Pons (tissue), 1 donor: ENCODE data around the gene USP47.

Source experiments
- DNase-seq: peaks from one replicate; pipeline ENCODE4 v3.0.0-alpha.2; 2016; ENCODE audit warnings: low spot score

Gene USP47

DNA sequence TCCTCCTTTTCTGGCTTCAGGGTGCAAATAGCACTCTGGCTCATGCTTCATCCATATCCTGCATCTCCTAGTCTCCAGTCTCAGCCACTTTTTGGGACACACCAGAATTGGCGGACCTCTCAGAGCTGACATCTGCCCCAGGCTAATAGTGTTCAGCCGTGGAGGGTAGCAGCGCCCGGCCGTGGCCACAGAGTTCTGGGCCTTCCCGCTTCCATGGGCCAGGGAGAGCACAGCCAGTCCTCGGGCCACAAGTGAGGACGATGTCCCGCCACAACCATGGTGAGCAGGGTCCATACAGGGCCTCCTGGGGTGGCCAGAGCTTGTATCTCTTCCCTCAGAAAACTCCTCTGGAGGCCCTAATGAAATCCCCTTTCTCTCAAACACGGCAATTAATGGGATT is 140.7 kb downstream of the USP47 start:
- no peak for DNase-seq

DNA sequence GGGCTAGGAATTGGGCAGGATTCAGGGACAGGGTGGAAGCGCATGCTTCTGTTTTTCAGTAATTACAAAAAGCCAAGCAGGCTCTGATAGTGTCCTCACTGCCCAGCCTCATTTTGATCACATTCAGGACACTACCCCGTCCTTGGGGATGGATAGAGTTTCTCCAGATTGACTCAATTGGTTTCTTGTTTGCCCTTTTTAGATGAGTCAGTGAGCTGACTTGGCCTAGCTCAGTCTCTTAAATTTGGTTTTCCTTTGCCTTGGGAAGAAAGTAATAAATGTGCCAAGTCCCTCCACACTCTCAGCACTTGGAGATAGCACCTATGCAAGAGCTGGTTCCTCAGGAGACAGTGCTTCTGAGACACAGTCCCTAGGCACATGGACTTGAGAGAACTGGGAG is 141.2 kb downstream of the USP47 start:
- DNase-seq, result no peak

DNA sequence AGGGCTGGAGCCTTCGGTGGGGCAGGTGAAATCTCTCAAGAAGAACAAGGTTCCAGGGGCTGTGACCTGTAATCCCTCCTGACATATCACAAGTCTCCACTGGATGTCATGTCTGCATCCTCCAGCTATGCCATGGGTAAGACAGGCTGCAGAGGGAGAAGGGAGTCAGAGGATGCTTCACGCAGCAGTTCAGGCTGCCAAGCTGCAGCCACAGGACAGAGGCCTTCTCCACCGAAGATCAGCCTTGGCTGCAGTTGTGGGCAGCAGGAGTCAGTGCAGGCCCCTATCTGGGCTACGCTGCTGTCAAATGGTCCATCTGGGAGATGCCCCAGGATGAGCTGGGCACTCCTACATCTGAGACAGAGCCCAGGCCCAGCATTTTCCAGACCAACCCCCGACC is 141.7 kb downstream of the USP47 start:
- DNase-seq, result no peak

DNA sequence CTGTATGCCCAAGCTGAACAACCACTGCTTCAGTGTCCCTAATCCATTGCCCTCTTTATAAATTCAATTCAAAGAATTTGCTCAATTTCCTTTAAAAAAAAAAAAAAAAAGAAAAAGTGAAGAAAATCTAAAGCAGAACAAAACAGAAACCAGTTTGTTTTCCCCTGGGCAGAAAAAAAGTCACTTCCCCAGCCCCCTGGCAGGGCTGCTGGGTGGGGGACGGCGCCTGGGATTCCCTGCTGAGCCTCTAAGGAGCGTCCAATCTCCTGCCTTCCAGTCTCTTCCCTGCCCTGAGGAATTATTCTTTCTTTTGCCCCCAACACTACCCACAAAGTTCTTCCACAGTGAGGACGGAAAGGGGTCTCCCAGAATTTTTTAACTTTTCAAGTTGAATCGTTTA is 142.8 kb downstream of the USP47 start:
- no peak for DNase-seq

DNA sequence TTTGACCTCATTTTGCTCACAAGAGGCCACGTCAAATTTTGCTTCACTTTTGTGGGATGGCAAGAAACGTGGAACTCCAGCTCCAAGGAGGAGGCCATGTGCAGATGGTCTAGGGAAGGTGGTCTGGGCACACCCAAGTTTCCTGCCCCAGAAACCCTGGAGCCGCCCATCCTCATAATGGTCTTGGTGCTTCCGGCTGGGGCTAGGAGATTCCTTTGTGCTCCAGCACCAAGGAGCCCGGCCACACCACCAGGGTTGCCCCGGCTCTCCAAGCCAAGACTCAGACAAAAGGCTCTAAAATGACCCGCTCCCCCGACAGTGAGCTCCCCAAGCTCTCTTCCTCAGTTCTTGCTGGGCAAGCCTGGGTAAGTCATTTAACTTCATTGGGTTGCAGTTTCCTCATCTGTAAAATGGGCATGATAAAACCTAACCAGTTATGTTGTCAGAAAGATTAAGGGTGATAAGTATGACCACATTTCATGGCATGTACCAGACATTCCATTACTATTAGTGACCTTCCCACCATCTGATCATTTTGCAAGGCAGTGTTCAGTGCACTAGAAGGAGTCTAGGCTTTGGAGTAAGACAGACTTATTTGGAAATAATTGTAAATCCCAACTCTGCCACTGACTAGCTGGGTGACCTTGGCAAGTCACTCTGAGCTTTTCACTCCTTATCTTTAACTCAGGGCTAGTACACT is 143.4 kb downstream of the USP47 start:
- no peak for DNase-seq

DNA sequence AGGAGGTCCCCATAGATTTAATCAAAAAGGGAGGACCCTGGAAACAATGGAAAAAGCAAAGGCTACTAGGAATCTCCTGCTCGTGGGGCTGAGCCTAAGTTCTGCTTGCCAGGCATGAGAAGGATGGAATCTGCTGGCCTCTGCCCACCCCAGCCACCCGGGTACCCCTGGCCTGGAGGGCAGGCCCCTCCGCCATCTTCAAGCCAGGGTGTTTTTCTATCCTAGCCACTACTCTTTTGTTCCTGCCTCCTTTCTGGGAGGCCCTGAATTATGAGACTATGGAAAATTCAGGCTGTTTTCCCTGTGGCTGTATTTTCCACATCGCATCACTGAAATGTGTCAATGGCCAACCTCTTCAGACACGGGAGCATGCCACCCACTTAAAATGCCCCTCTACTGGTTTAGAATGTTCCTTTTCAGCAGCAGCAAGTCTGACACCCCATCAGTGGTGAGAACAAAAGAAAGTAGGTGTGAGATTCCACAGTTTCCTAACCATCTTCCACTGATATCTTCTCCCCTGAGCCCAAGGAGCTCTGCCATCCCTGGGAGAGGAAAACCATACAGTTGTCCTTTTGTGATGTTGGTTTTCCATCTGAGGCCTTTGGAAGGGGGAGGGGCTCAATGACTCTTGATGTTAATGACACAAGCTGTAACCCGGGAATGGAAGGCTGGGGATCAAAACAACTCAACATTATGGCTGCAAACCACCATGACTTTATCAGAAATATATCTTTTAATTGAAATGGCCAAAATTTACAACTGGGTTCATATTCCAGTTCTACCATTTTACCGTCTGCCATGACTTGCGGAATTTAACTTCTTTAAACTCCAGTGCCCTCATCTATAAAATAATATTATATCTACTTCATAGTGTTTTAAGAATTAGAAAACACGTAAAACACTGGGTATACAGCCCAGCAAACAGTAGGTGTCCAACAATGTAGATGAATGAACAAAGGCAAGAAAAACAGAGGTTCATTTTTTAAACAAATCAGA is 144.5 kb downstream of the USP47 start:
- DNase-seq, result no peak

DNA sequence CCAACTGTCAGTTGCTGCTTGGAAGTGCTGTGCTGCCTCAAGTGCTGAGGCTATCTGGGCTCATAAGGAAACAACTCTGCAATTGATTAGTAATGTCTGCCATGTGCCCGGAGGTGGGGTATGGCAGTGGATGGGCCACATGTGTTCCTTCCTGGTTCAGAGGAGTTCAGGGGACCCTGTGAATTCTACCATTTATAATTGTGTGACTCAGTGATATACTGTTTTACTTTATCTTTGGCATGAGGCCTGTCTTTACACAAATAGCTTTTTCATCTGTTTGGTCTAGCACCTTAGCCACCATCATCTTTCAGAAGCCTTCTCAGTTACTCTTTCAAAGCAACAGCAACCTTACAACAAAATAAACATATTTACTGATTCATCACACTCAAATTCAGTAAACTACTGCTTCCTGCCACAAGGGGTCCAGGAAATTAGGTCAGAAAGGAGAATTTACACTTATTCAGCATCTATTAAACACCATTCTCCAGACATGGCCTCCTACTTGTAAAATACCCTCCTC is 145.8 kb downstream of the USP47 start:
- DNase-seq, result no peak

DNA sequence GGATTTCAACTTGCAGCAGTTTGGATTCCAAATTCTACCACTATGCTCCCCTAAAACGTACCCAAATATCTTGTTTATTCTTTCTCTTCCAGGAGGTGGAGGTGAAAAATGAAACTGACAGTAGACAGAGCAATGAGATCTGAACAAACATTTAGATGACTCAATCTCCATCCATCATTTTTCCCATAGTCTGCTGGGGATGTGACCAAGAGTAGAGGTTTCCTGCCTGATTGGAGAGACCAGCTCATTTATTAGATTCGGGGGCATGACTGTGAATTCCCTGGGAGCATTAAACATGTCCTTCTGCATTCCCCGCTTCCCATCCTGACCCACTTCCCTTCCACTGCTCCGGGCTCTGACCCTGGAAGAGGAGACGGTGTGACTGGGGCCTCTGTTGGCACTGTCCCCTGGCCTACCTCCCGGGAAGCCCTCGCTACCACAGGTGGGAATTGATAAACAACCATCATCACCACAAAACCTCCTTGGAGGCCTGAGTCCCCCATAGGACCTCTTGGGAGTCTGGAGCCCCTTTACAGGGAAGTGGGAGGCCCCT is 146.4 kb downstream of the USP47 start:
- DNase-seq, result no peak

DNA sequence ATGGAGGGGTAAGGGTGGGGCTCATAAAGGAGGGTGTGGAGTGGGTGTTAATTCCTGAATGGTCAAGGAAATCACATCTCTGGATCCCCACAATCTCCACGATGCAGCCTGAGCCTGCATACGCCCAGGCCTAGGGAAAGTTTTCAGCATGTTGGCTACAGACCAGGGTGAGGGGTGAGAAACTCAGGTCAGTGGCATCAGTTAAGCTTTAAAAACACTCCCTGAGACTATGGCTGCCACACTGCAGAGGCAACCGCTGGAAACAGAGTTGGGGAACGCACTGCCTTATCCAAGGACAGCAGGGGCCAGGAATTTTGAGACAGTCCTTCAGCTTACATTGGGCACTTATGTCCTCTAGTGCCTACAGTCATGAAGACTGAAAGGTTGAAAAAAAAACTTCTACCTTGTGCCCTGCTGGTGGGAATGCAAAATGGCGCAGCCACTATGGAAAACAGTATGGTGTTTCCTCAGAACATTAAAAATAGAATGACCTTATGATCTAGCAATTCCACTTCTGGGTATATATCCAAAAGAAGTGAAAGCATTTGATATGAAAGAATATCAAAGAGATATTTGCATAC is 147.0 kb downstream of the USP47 start:
- no peak for DNase-seq

DNA sequence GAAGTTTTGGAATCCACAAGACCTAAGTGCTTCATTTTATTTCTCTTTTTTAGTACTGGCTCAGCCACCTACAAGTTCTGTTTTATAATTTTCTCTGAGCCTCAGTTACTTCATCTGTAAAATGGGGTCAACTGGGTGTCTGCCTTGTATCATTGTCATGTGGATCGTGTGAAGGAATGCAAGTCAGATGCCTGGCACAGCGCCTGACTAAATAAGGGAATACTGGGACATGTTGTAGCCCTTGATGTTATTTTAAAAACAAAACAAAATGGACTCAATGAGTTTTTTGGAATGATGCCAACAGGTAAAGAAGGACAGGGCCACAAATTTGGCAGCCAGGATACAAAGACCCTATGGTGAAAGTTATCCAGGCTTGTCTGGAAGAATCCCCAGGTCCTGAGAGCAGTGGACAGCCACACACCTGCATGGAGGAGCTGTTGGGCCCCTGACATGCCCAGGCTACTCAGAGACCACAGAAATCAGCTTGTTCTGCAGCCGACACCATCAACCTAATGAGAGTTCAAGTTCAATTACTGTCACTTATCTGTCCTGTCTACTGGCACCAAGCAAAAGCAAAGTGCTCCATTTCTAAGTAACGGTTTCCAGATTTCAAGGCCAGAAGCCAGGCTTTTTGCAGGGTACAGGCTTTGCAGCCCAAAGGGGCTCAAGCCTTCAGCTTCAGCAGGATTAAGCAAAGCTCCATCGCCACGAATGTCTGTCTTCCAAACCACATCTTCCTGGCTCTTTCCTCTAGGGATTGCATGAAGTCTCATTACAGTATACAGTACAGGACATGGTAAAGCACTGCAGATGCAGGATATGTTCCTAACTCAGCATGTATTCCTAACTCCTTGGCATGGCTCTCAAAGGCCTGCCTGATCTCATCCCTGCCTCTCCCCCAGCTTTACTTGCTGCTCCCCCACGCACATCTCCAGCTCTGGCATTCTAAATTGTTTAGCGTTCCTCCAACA is 148.3 kb downstream of the USP47 start:
- DNase-seq, result no peak

DNA sequence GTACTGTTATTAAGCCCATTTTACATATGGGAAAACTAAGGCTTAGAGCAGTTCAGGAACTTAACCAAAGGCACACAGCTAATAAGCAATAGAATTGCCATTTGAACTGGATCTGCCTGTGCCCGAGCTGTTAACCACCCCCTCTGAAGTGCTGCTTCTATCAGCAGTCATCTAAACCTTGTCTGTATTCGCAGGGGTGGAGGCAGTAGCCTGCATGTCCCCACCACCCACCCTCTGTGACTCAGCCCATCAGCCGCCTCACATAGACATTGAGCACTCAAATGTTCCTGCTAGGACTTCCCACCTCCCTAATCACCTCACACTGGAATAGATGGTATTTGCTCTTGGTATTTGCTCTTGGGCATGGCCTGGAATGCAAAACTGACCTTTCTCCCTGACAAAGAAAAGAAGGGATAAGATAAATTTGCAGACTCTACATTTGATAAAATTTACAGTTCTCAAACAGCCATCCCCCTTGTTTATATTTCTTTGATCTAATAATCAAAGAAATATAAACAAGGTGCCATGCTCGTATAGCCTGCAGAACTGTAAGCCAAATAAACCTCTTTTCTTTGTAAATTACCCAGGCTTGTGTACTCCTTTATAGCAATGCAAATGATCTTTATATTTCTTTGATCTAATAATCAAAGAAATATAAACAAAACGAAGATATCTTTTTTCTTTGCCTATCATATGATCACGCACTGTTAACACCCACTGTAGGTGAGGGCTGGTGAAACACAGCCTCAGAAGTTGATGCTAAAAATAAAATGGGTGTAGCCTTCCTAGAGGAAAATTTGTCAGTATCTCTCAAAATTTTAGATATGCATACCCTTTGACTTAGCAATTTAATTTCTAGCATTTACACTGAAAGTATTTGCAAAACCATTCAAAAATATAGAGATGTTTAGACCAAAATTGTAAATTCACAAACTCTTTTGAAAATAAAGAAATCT is 150.8 kb downstream of the USP47 start:
- no peak for DNase-seq

DNA sequence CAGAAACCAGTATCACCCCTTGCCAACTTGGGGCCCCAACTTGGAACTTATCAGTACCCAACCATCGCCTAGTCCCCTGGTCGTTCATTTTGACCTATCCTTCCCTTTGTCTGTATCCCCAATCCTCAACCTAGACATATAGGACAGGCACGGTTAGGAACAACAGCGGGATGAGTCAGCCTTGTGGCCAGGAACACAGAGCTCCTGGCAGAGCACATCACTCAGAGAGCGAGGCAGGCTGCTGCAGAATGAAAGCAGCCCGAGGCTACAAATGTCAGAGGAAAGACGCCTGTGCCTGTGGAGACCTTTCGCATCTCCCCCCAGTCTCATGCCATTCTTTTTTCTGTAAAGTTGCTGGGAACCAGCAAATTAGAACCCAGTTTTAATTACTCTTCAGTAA is 152.1 kb downstream of the USP47 start:
- DNase-seq, result peak; percentile 76

DNA sequence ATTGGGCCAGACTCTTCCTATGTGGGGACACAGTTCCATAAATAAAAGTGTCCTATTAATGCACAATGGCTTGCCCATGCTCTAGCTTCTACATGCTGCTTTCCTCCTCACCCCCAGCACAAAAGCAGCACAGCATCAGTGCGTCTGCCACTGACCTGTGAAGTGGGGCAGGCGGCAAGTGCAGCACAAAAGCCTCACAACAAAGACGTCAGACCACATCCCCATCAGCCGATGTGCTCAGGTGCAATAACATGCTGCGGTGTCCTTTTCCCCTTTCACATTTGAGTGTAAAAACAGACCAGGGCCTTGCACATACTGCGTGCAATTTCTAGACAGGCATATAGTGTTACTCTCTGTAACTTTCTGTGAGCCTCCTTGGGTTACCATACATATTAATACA is 153.8 kb downstream of the USP47 start:
- no peak for DNase-seq

DNA sequence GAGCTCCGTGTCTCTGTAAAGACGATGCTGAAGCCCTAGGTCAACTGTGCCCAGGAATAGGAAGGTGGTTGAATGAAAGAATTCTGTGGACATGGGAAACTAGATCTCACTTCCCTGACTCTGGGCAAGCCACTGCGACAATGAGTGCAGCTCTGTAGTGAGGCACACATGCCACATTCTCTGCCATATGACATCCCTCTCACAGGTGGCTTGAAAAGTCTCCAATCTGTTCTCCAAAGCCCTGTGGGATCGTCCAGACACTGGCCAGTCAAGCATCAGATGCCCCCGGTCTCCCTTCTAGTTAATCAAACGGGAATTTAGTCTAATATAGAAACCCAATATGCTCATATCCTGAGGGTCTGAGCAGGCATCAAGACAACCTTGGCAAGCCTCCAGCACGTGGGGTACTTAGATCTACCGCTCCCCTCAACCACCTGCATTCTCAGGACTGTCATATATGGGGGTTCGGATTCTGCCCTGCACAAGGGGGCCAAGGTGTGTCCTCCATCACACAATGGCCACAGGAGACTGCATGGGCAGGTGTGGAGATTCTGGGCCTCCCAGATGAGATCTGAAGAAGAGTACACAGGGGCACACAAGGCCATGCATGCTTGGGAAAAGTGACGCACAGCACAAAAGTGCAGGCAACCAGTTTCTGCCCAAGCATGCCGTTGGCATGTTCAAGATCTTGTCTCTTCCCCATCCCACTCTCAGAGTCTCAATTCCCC is 154.7 kb downstream of the USP47 start:
- DNase-seq, result no peak

DNA sequence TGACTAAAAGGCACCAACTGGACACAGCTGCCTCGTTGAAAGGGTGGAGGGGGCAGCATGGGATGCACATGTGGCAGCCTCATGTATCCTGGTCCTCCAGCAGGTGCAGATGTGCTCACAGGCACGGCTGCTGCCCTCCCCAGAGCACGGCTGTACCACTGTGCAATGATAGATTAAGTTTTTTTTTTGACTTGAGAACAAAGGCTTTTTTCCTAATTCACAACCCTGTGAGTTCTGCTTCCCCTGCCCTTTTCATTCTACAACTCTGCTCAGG is 155.2 kb downstream of the USP47 start:
- DNase-seq, result no peak

DNA sequence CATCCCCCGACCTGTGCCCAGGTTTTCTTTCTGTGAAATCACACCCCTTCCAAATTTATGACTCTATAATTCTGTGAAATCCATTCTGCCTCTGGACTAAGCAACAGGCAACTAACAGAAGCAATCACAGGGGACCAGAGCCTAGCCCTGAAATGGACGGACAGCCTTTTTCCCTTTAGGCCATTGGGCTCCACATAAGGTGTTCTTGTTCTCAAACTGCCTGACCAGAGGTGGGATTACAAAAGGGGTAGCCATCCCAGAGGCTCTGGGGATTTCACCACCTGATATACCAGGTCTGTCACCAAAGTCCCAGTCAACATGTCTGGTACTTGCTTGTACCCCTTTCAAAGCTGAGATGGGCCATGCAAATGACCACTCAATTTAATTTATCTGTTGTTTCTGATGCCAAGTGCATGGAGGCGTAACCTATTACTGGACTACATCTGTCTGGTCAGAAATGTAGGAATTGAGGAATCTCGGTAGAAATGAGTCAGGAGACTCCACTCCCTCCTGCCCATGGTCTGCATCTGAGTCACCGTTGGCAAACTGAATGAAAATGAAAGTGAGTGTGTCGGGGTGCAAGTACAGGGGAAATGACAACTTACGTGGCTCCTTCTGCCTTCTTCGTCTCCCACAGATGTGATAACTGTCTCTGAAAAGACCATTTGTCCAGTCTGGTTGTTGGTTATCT is 156.5 kb downstream of the USP47 start:
- no peak for DNase-seq

DNA sequence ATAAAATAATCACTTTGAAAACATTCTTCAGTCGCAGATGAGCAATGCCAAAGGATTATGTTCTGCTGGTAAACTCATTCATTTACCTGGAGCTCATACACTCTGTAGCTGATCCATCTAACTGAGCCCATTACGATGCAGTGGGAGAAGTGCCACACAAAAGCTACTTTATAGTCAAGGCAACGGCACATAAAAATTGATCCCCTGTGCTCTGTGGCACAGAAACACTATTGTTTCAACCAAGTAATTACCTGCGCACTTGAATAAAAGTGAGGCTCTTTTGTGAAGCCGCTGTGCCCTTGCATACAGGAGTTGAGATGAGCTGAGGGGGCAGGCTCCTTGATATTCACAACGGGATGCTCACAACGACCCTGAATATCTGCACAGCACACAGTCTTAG is 159.4 kb downstream of the USP47 start:
- no peak for DNase-seq

DNA sequence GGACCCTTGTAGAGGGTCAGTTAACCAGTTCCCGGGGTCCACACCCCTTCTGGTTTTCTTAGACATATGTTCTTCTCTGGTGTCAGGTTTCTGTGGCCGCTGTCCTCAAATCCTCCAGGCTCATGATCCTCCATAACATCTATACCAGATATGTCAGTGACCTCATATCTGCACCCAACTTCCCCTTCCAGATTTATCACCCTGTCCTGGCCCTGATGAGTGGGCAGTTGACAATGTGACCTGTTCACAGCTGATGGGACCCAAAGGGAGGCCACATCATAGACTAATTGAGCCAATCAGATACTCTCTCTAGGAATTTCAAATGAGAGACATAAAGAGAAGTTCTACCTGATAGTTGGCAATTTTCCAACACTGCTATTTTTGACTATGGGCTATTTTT is 161.6 kb downstream of the USP47 start:
- DNase-seq, result no peak

DNA sequence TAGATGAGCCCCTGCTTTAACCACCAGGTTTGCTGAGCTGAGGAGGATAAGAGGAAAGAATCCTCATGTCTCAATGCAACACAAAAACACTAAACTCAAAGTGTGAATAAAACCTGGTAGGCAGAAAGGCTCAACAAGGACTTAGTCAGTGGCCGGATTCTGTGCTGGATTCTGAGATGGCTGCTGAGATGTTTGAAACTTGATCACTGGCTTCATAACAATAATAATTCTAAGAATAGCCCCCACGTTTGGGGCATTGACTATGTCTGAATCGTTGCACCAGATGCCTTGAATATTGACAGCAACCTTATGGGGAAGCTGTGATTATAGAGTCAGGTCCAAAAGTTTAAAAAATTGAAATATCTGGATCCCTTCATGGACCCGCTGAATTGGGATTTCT is 162.0 kb downstream of the USP47 start:
- no peak for DNase-seq
